Activated CD4-positive, alpha-beta T cell treated with anti-CD3 and anti-CD28 coated beads, Interleukin-2, amount 50 U/mL, for 24 hours (primary cell): ENCODE results near the gene SMIM9.

Experiments
- DNase-seq, 2 donors: peaks; one replicate each; pipeline ENCODE4 v3.0.0-alpha.2; 2020; ENCODE audit warnings: low read depth in 1 of 2, low spot score in 1 of 2

The SMIM9 gene

GRCh38 chrX:154784149-154784995, 50.1 kb downstream of the SMIM9 start:
- no peak for DNase-seq

- DNase-seq: no peak
Observed at GRCh38 chrX:154780968-154781367, 53.5 kb downstream of the SMIM9 start.

DNA sequence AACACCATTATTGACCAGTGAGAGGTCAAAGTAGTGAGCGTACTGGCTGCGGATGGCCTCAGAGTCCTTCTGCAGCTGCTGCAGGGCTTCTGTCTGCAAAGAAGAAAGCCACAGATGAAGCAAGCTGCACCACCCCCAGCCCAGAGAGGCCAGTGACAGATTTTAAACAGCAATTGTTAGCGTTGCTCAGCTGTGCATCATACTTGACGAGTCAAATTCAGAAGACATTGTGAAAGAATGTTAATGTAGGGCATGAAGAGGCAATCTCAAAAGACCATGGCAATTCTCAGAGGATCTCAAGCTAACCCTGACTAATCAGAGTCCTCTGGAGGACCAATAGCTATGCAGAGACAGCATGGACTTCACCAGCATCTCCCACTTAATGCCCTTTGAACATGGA, 55.2 kb downstream of the SMIM9 start:
- DNase-seq: no peak

GRCh38 chrX:154776753-154777152, 57.7 kb downstream of the SMIM9 start:
- DNase-seq: no peak

DNA sequence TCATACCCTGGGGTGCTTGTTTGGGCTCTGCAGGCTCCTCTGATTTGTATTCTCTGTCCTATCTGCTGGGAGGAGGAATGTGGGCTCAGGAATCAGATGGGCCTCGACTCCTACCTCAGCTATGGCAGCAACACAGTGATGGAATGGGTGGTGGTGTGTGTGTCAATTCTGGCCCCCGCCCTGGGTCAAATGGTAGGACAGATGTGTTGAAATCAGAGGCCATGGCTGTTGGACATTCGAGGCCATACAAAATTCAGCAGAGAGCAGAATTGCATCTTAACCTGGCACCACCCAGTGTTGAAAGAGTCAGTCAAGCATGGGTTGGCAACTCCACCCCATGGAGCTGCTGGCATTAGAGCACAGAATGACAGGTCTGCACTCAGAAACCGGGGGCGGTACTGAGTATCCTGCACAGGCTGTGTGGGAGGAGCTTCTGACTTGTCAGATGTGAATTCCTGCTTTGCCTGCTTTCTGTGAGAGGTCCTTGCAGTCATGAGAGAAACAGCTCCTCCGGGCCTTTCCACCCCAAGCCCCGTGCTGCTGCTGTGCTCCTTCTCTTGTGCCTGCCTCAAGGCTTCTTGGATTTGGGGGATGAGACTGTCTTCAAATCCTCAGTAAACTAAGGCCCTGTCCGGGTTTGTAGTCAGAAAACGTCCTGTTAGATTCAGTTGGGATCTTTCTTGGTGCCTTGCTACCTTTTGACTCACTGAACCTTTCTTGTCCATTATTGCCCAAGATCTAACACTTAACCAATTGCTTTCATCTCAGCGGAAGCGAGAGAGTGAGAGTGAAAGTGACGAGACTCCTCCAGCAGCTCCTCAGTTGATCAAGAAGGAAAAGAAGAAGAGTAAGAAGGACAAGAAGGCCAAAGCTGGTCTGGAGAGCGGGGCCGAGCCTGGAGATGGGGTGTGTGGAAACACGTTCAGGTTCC, 58.8 kb downstream of the SMIM9 start:
- peak in 1 of 2 donors; percentile 1 for DNase-seq

GRCh38 chrX:154774622-154775021, 59.8 kb downstream of the SMIM9 start:
- DNase-seq: no peak
